GM12874 (cell line): ENCODE data around the gene FITM1.

ENCODE experiments used
- CTCF ChIP-seq: IDR thresholded peaks from 2 replicates; pipeline ENCODE4 v1.5.1; 2011; ENCODE audit warnings: low read depth, mild to moderate bottlenecking, control low read depth, low read length, moderate library complexity; ENCODE audit not compliant: insufficient read depth

Gene FITM1

GRCh38 chr14:24141097-24141880 lies 10.8 kb downstream of the FITM1 start, which contains the start of gene EMC9:
Gene EMC9 (minus strand): TSS chr14:24141591. CDS start chr14:24141304, 287 bp downstream.
- TF ChIP-seq CTCF: peak; percentile 33; the same call in 1 of the 2 replicates

GRCh38 chr14:24143511-24143910 lies 13.1 kb downstream of the FITM1 start:
- TF ChIP-seq CTCF: no peak

DNA sequence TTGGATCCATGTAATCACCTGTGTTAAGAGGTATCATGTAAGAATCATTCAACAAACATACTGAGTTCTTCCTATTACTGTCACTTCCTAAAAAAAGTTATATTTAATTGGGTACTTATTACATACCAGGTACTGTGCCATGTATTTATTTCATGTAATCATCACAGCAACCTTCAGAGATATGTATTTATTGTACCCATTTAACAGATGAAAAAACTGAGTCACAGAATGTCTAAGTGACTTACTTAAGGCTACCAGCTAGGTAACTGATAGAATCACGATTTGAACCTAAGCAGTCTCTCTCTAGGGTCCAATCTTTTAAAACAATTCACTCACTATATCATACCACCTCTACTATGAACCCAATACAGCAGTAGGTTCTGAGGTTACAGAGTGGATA lies 14.0 kb downstream of the FITM1 start:
- no peak for TF ChIP-seq CTCF

DNA sequence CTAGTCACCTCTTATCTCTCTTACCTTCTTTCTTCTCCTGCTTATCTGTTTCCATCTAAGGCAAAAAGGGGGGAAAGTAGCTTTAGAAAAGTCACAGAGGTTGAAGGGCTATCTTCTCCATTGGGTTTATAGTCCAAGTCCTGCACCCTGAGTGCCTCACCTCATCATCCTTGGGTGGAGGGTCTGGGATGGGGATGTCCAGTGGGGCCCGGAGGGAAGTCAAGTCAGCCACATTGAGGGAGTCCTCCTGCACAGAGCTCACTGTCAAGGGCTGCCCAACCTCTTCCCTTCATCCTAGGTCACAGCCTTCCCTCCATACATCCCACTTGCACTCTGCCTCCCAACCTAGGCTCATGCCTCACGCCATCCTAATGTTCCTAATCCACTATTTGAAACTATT lies 14.8 kb downstream of the FITM1 start:
- TF ChIP-seq CTCF: no peak

- no peak for TF ChIP-seq CTCF
Measured at GRCh38 chr14:24145690-24146452, 15.4 kb downstream of the FITM1 start.

GRCh38 chr14:24146453-24146977 lies 16.1 kb downstream of the FITM1 start, which contains the start of gene PSME2:
Gene PSME2 (minus strand): TSS chr14:24146610. CDS start chr14:24146581, 29 bp downstream.
- no peak for TF ChIP-seq CTCF

- TF ChIP-seq CTCF: no peak
Measured at GRCh38 chr14:24146978-24147760, 16.7 kb downstream of the FITM1 start, which contains the start of gene RNF31. Gene RNF31 (plus strand): TSS chr14:24147498. CDS start chr14:24147699, 201 bp downstream.
